HCT116 (cell line): ENCODE results near the gene CAPN13. TPM values are rescaled to one million over a fixed set of nuclear protein-coding genes. Genes with fewer than 3 reads are reported as not detected.

Source experiments
- ATAC-seq: fragments of 200-7000 bp; cut with Tn5 transposase; 2 replicates; pipeline ENCODE4 v1.9.1; 2020; ENCODE audit warnings: mild to moderate bottlenecking, moderate library complexity
- BruUV-seq: library from RNA; stranded (reverse); fragments of 400-500 nt; replicated peaks from 2 replicates; lab custom pipeline; 2021; lab: Mats Ljungman, UMichigan
- CTCF ChIA-PET: fragments of 300-600 bp; sonication (Branson Sonifier 250); formaldehyde crosslinking; loops from one replicate; lab custom pipeline; 2021; ENCODE audit warnings: antibody characterized with exemption; lab: Charles Lee
- POLR2A ChIA-PET: fragments of 300-600, 350-600 bp; sonication (Branson Sonifier 250); formaldehyde crosslinking; loops from one replicate; lab custom pipeline; 2021; ENCODE audit warnings: antibody characterized with exemption; lab: Charles Lee
- RAD21 ChIA-PET, 2 experiments: fragments of 300-600 bp; sonication (Branson Sonifier 250); formaldehyde crosslinking; loops; one replicate each; lab custom pipeline; 2023; ENCODE audit warnings: low total read pairs in 2 of 2; ENCODE audit not compliant: uncharacterized antibody in 2 of 2, unreplicated experiment in 2 of 2, low non-redundant PET in 1 of 2; lab: Charles Lee
- DNase-seq: peaks from one replicate; pipeline ENCODE4 v3.0.0-alpha.2; 2010; ENCODE audit warnings: low read depth, low spot score
- H2AFZ ChIP-seq: fragments of 200-600 bp; shearing (Covaris generic), sonication (generic); 2 replicates; pipeline ENCODE4 v1.6.1; 2017; ENCODE audit warnings: low read depth, mixed run types, mixed read lengths, antibody characterized with exemption, low read length; ENCODE audit not compliant: poor library complexity, severe bottlenecking
- H3K27ac ChIP-seq: 2 replicates; pipeline ENCODE4 v1.5.1; 2012; ENCODE audit warnings: low read depth, low read length
- H3K27me3 ChIP-seq: fragments of 200-600 bp; sonication (generic); 2 replicates; pipeline ENCODE4 v1.6.1; 2016; ENCODE audit warnings: mixed run types, low read length, mixed read lengths; ENCODE audit not compliant: insufficient read depth
- H3K36me3 ChIP-seq, 2 experiments: fragments of 200-500 bp in 1 of 2; fragments of 200-600 bp in 1 of 2; sonication (Bioruptor generic) in 1 of 2; sonication (generic) in 1 of 2; 2 replicates each; pipeline versions ENCODE4 v1.5.1 to v1.6.1; 2014 to 2016; ENCODE audit warnings: low read length in 2 of 2, inconsistent platforms in 1 of 2, mixed read lengths in 1 of 2, mixed run types in 1 of 2; ENCODE audit not compliant: insufficient read depth in 2 of 2, control insufficient read depth in 1 of 2
- H3K4me1 ChIP-seq, 2 experiments: fragments of 200-600 bp in 1 of 2; sonication (generic) in 1 of 2; 2 replicates each; pipeline versions ENCODE4 v1.5.1 to v1.6.1; 2012 to 2017; ENCODE audit warnings: low read length in 2 of 2, inconsistent platforms in 1 of 2, mild to moderate bottlenecking in 1 of 2, mixed read lengths in 1 of 2, mixed run types in 1 of 2, moderate library complexity in 1 of 2; ENCODE audit not compliant: insufficient read depth in 2 of 2, control insufficient read depth in 1 of 2
- H3K4me2 ChIP-seq: fragments of 200-600 bp; sonication (generic); 2 replicates; pipeline ENCODE4 v1.6.1; 2017; ENCODE audit warnings: mixed run types, low read length, mixed read lengths
- H3K4me3 ChIP-seq, 2 experiments: fragments of 200-600 bp in 1 of 2; sonication (generic) in 1 of 2; replicated peaks in 1 of 2; 2 replicates each; pipeline ENCODE4 v1.5.1; 2011 to 2016; ENCODE audit warnings: low read length in 2 of 2, control low read depth in 1 of 2, low read depth in 1 of 2, mild to moderate bottlenecking in 1 of 2, mixed read lengths in 1 of 2, mixed run types in 1 of 2
- H3K79me2 ChIP-seq: fragments of 200-600 bp; sonication (generic); 2 replicates; pipeline ENCODE4 v1.6.1; 2017; ENCODE audit warnings: mild to moderate bottlenecking, mixed run types, low read length, moderate library complexity, mixed read lengths; ENCODE audit not compliant: insufficient read depth
- H3K9ac ChIP-seq: fragments of 200-600 bp; sonication (generic); 2 replicates; pipeline ENCODE4 v1.6.1; 2016; ENCODE audit warnings: low read length, mixed read lengths
- H3K9me2 ChIP-seq: fragments of 200-600 bp; sonication (generic), shearing (Covaris generic); 2 replicates; pipeline ENCODE4 v1.6.1; 2017; ENCODE audit warnings: mixed run types, mild to moderate bottlenecking, moderate library complexity; ENCODE audit not compliant: insufficient read depth
- H3K9me3 ChIP-seq, 2 experiments: fragments of 200-500 bp in 1 of 2; fragments of 200-600 bp in 1 of 2; sonication (Bioruptor generic) in 1 of 2; sonication (generic) in 1 of 2; 2 replicates each; pipeline ENCODE4 v1.6.1; 2014 to 2017; ENCODE audit warnings: low read length in 2 of 2, mixed read lengths in 2 of 2, inconsistent platforms in 1 of 2, low read depth in 1 of 2, mild to moderate bottlenecking in 1 of 2, mixed run types in 1 of 2, moderate library complexity in 1 of 2; ENCODE audit not compliant: control insufficient read depth in 1 of 2, insufficient read depth in 1 of 2
- H4K20me1 ChIP-seq: fragments of 200-600 bp; sonication (generic), shearing (Covaris generic); 2 replicates; pipeline ENCODE4 v1.6.1; 2017; ENCODE audit warnings: mixed run types, mild to moderate bottlenecking, moderate library complexity; ENCODE audit not compliant: insufficient read depth
- CEBPB ChIP-seq: IDR thresholded peaks from 2 replicates; pipeline ENCODE4 v1.6.1; 2012; ENCODE audit warnings: low read depth
- CTCF ChIP-seq, 3 experiments: fragments of 200-600 bp in 1 of 3; sonication (generic) in 1 of 3; IDR thresholded peaks in 2 of 3; conservative IDR thresholded peaks in 1 of 3; 2 replicates each; pipeline ENCODE4 v1.5.1; 2012 to 2017; ENCODE audit warnings: low read depth in 2 of 3, low read length in 2 of 3, antibody characterized with exemption in 1 of 3, borderline replicate concordance in 1 of 3, control low read depth in 1 of 3, mild to moderate bottlenecking in 1 of 3, mixed read lengths in 1 of 3, mixed run types in 1 of 3, moderate library complexity in 1 of 3; ENCODE audit not compliant: insufficient read depth in 1 of 3
- EGR1 ChIP-seq: IDR thresholded peaks from 2 replicates; pipeline ENCODE4 v1.6.1; 2012; ENCODE audit warnings: low read depth
- EZH2 ChIP-seq: fragments of 200-600 bp; sonication (generic); IDR thresholded peaks from 2 replicates; pipeline ENCODE4 v1.6.1; 2017; ENCODE audit warnings: antibody characterized with exemption, mixed run types
- EZH2phosphoT487 ChIP-seq: fragments of 200-600 bp; IDR thresholded peaks from 2 replicates; pipeline ENCODE4 v1.6.1; 2018; ENCODE audit warnings: antibody characterized with exemption, borderline replicate concordance
- MAX ChIP-seq: IDR thresholded peaks from 2 replicates; pipeline ENCODE4 v1.6.1; 2012
- TCF7L2 ChIP-seq: IDR thresholded peaks from 2 replicates; pipeline ENCODE4 v1.7.0; 2011; ENCODE audit warnings: borderline replicate concordance, inconsistent platforms; ENCODE audit not compliant: insufficient read depth, insufficient read length; ENCODE audit errors: extremely low read depth
- YY1 ChIP-seq: IDR thresholded peaks from 2 replicates; pipeline ENCODE4 v1.6.1; 2011; ENCODE audit warnings: low read length, low read depth, moderate library complexity, mild to moderate bottlenecking; ENCODE audit not compliant: insufficient replicate concordance; ENCODE audit errors: extremely low read depth
- ZBTB33 ChIP-seq: IDR thresholded peaks from 2 replicates; pipeline ENCODE4 v1.6.1; 2011; ENCODE audit warnings: mild to moderate bottlenecking, low read length, moderate library complexity; ENCODE audit not compliant: insufficient replicate concordance; ENCODE audit errors: extremely low read depth
- ZNF274 ChIP-seq: fragments of 200-500 bp; sonication (Bioruptor generic); IDR thresholded peaks from 2 replicates; pipeline ENCODE4 v1.6.1; 2014; ENCODE audit warnings: mild to moderate bottlenecking, low read depth, low read length, inconsistent platforms
- intact Hi-C: fragments of 100-400 bp; cut with micrococcal nuclease; formaldehyde crosslinking; loops from 2 replicates; pipeline ENCODE4 v1.10.0; 2022
- total RNA-seq: library from RNA; stranded (reverse); gene quantifications from one replicate; pipeline ENCODE4 v1.2.1, GENCODE V29; 2021; ENCODE audit not compliant: unreplicated experiment

Gene CAPN13
- total RNA-seq, 1 experiment from 2014 or later: 0.25 TPM

- Histone ChIP-seq H3K9me2 (no peaks in the 10 kb centered on the region), H3K27ac (no peak overlapping the region), H4K20me1 (no peaks in the 10 kb centered on the region), H3K27me3 (peaks cover 13% of the 10 kb centered on the region), H3K4me3 (no peak overlapping the region), H3K4me2 (no peak overlapping the region), H3K9me3 (no peaks in the 10 kb centered on the region), H3K4me1 (peaks cover 0 to 6% of the 10 kb centered on the region in 2 experiments; a peak in 2 of 4 replicates), H2AFZ (no peak overlapping the region), H3K36me3 (no peaks in the 10 kb centered on the region), H3K79me2 (no peaks in the 10 kb centered on the region), H3K9ac (no peak overlapping the region)
- TF ChIP-seq YY1: no peak
- TF ChIP-seq CTCF (IDR thresholded peaks at IDR 0.05 in 2 of 3, conservative IDR thresholded peaks at IDR 0.05 in 1 of 3; ENCODE audit: borderline replicate concordance in 1 of 3, insufficient read depth in 1 of 3, low read depth in 2 of 3, low read length in 2 of 3): no peak
- no peak for TF ChIP-seq TCF7L2
- TF ChIP-seq EZH2: no peak
- TF ChIP-seq MAX: no peak
- no peak for TF ChIP-seq CEBPB
- TF ChIP-seq EZH2phosphoT487: no peak
- TF ChIP-seq EGR1: no peak
- no peak for TF ChIP-seq ZBTB33
- TF ChIP-seq ZNF274: no peak
- no peak for ATAC-seq
- intact Hi-C loops: no loop called here
- POLR2A ChIA-PET: no interaction called here
- BruUV-seq: no TSS peak
- CTCF ChIA-PET: no interaction called here
- no peak for DNase-seq
- RAD21 ChIA-PET: no interaction called here
These were observed 4.0 kb downstream of the CAPN13 start for GRCh38 chr2:30803281-30803680.
